CD4-positive, alpha-beta T cell (primary cell): ENCODE measurements around the gene GABRA5. TPM values are rescaled to one million over a fixed set of nuclear protein-coding genes. Genes with fewer than 3 reads are reported as not detected.

ENCODE experiments used
- ATAC-seq: fragments of 200-7000 bp; cut with Tn5 transposase; one replicate; pipeline ENCODE4 v1.10.0; 2022; ENCODE audit warnings: mild to moderate bottlenecking; ENCODE audit not compliant: poor library complexity
- CTCF ChIA-PET: fragments of 350-600 bp; sonication (Branson Sonifier 250); formaldehyde crosslinking; loops from one replicate; lab custom pipeline; 2021; ENCODE audit warnings: antibody characterized with exemption, inconsistent platforms; lab: Charles Lee
- POLR2A ChIA-PET: fragments of 350-600 bp; sonication (Branson Sonifier 250); formaldehyde crosslinking; loops from one replicate; lab custom pipeline; 2021; ENCODE audit warnings: antibody characterized with exemption, inconsistent platforms; lab: Charles Lee
- DNase-seq, 14 experiments: peaks; one replicate each; pipeline ENCODE4 v3.0.0-alpha.2; 2013 to 2020; ENCODE audit warnings: mixed read lengths in 2 of 14
- H3K27ac ChIP-seq, 2 donors: one replicate each; pipeline versions ENCODE4 v1.5.1 to v1.7.0; 2013; ENCODE audit warnings: low read length in 2 of 2, low read depth in 1 of 2, mild to moderate bottlenecking in 1 of 2
- H3K27me3 ChIP-seq, 2 experiments: 1 replicate in 1 of 2; 2 replicates in 1 of 2; pipeline versions ENCODE4 v1.6.1 to v1.7.0; 2013; ENCODE audit warnings: low read length in 2 of 2, control low read depth in 1 of 2, mild to moderate bottlenecking in 1 of 2, moderate library complexity in 1 of 2; ENCODE audit not compliant: insufficient read depth in 2 of 2, control insufficient read depth in 1 of 2
- H3K36me3 ChIP-seq: one replicate; pipeline ENCODE4 v1.6.1; 2013; ENCODE audit warnings: low read length, control low read depth; ENCODE audit not compliant: insufficient read depth
- H3K4me1 ChIP-seq: one replicate; pipeline ENCODE4 v1.6.1; 2013; ENCODE audit warnings: low read length, control low read depth; ENCODE audit not compliant: insufficient read depth
- H3K4me3 ChIP-seq: one replicate; pipeline ENCODE4 v1.5.1; 2013; ENCODE audit warnings: mild to moderate bottlenecking, low read length, moderate library complexity
- H3K9me3 ChIP-seq, 2 experiments: 1 replicate in 1 of 2; 2 replicates in 1 of 2; pipeline versions ENCODE4 v1.6.1 to v1.7.0; 2013; ENCODE audit warnings: low read length in 2 of 2, mild to moderate bottlenecking in 2 of 2, control low read depth in 1 of 2, moderate library complexity in 1 of 2; ENCODE audit not compliant: control insufficient read depth in 1 of 2, insufficient read depth in 1 of 2
- H3K27ac Mint-ChIP-seq: one replicate; pipeline ENCODE4 v1.8.0; 2020; ENCODE audit warnings: mixed read lengths
- H3K27me3 Mint-ChIP-seq: one replicate; pipeline ENCODE4 v1.8.0; 2021; ENCODE audit warnings: mixed read lengths
- H3K36me3 Mint-ChIP-seq: one replicate; pipeline ENCODE4 v1.8.0; 2021; ENCODE audit warnings: low read depth, mixed read lengths
- H3K4me1 Mint-ChIP-seq: one replicate; pipeline ENCODE4 v1.8.0; 2021; ENCODE audit warnings: low read depth, mixed read lengths
- H3K4me3 Mint-ChIP-seq: one replicate; pipeline ENCODE4 v1.8.0; 2020; ENCODE audit warnings: mild to moderate bottlenecking, mixed read lengths
- H3K9me3 Mint-ChIP-seq: one replicate; pipeline ENCODE4 v1.8.0; 2020; ENCODE audit warnings: mixed read lengths
- intact Hi-C, 2 experiments: fragments of 100-400 bp; cut with DNase I in 1 of 2; cut with micrococcal nuclease in 1 of 2; formaldehyde crosslinking; loops; one replicate each; pipeline versions ENCODE4 v1.15.1 to v1.9.0; 2023 to 2025; cut with DNase I, micrococcal nuclease
- total RNA-seq, 174 experiments: library from RNA in 2 of 174; stranded (reverse) in 2 of 174; gene quantifications; one replicate each; pipeline ENCODE4 v1.2.3 and lab custom pipeline; 2021 to 2026
- TF ChIP-seq, protein P1 (sequence below): fragments of 200-600 bp; IDR thresholded peaks from one replicate; pipeline ENCODE4 v1.8.0; 2022; ENCODE audit warnings: antibody characterized with exemption, mild to moderate bottlenecking

The GABRA5 gene
- total RNA-seq, 2 experiments from 2014 or later, result not detected

GRCh38 chr15:26882616-26883365 is 15.9 kb downstream of the GABRA5 start:
- H3K36me3 Mint-ChIP-seq, result no peaks in the 10 kb centered on the region
- TF ChIP-seq, protein P1, sequence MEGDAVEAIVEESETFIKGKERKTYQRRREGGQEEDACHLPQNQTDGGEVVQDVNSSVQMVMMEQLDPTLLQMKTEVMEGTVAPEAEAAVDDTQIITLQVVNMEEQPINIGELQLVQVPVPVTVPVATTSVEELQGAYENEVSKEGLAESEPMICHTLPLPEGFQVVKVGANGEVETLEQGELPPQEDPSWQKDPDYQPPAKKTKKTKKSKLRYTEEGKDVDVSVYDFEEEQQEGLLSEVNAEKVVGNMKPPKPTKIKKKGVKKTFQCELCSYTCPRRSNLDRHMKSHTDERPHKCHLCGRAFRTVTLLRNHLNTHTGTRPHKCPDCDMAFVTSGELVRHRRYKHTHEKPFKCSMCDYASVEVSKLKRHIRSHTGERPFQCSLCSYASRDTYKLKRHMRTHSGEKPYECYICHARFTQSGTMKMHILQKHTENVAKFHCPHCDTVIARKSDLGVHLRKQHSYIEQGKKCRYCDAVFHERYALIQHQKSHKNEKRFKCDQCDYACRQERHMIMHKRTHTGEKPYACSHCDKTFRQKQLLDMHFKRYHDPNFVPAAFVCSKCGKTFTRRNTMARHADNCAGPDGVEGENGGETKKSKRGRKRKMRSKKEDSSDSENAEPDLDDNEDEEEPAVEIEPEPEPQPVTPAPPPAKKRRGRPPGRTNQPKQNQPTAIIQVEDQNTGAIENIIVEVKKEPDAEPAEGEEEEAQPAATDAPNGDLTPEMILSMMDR, result no peak
- intact Hi-C loops, result loop anchor here in 1 of 2 experiments (10.0 kb wide), 1 partner anchor 1378 kb away; no protein-coding TSS in a partner anchor
- H3K27ac Mint-ChIP-seq, result no peak overlapping the region
- ChIA-PET CTCF (no interaction called here), POLR2A (no interaction called here)
- no peaks in the 10 kb centered on the region for H3K36me3 ChIP-seq
- H3K4me3 ChIP-seq, result no peak overlapping the region
- H3K27me3 ChIP-seq, result no peaks in the 10 kb centered on the region
- H3K4me1 Mint-ChIP-seq, result no peaks in the 10 kb centered on the region
- DNase-seq (no peak), ATAC-seq (no peak)
- H3K4me3 Mint-ChIP-seq, result no peak overlapping the region
- H3K4me1 ChIP-seq, result no peaks in the 10 kb centered on the region
- no peaks in the 10 kb centered on the region for H3K9me3 Mint-ChIP-seq
- H3K27ac ChIP-seq, result no peak overlapping the region
- H3K9me3 ChIP-seq, result peaks cover 0 to 5% of the 10 kb centered on the region in 2 experiments
- H3K27me3 Mint-ChIP-seq, result peaks cover 4% of the 10 kb centered on the region

GRCh38 chr15:26883466-26883865 is 16.6 kb downstream of the GABRA5 start:
- no peak for ATAC-seq
- H3K4me3 ChIP-seq, result no peak overlapping the region
- H3K9me3 ChIP-seq, result peaks cover 0 to 5% of the 10 kb centered on the region in 2 experiments
- H3K36me3 ChIP-seq, result no peaks in the 10 kb centered on the region
- Mint-ChIP-seq H3K27ac (no peak overlapping the region), H3K27me3 (peaks cover 4% of the 10 kb centered on the region), H3K9me3 (no peaks in the 10 kb centered on the region), H3K4me1 (no peaks in the 10 kb centered on the region), H3K4me3 (no peak overlapping the region), H3K36me3 (no peaks in the 10 kb centered on the region)
- no peaks in the 10 kb centered on the region for H3K27me3 ChIP-seq
- TF ChIP-seq, protein P1, result no peak
- CTCF ChIA-PET, result no interaction called here
- DNase-seq, result no peak
- H3K4me1 ChIP-seq, result no peaks in the 10 kb centered on the region
- POLR2A ChIA-PET, result no interaction called here
- intact Hi-C loops, result loop anchor here in 1 of 2 experiments (10.0 kb wide), 1 partner anchor 1379 kb away; no protein-coding TSS in a partner anchor
- H3K27ac ChIP-seq, result no peak overlapping the region

DNA sequence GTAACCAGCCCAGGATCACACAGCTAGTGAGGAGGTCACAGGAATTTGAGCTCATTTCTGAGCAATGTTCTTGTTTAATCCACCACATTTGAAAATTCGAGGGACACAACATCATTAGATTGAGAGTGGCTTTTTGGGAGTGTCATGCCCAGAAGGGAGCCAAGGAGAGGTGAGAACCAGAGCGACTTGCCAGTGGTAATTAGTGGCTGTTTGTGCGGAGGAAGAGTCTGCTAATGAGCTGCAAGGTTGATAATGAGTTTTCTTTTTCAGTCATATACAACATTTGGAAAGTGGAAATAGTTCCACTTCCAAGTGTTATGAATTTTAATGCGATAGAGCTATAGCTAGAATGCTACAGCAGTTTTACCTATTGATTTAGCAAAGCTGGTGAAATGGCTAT is 19.7 kb downstream of the GABRA5 start:
- H3K4me3 Mint-ChIP-seq, result no peak overlapping the region
- no peaks in the 10 kb centered on the region for H3K9me3 Mint-ChIP-seq
- no peaks in the 10 kb centered on the region for H3K36me3 Mint-ChIP-seq
- Histone ChIP-seq H3K27ac (no peak overlapping the region), H3K4me3 (no peak overlapping the region), H3K4me1 (peaks cover 3% of the 10 kb centered on the region), H3K27me3 (peaks cover 0 to 3% of the 10 kb centered on the region in 2 experiments), H3K9me3 (peaks cover 0 to 5% of the 10 kb centered on the region in 2 experiments), H3K36me3 (no peaks in the 10 kb centered on the region)
- intact Hi-C loops, result loop anchor here in 1 of 2 experiments (10.0 kb wide), 1 partner anchor 1382 kb away; no protein-coding TSS in a partner anchor
- no peak for ATAC-seq
- no peak overlapping the region for H3K27ac Mint-ChIP-seq
- POLR2A ChIA-PET, result no interaction called here
- H3K4me1 Mint-ChIP-seq, result no peaks in the 10 kb centered on the region
- H3K27me3 Mint-ChIP-seq, result peaks cover 31% of the 10 kb centered on the region
- TF ChIP-seq, protein P1, result no peak
- CTCF ChIA-PET, result no interaction called here
- no peak for DNase-seq
